Brain microvascular endothelial cell (primary cell): ENCODE data around the gene FKBP1A.

Experiments
- DNase-seq: peaks from one replicate; pipeline ENCODE4 v3.0.0-alpha.2; 2020
- H3K27ac ChIP-seq: fragments of 250-450 bp; sonication (Bioruptor Pico); 2 replicates; pipeline ENCODE4 v1.5.1; 2020; ENCODE audit warnings: mild to moderate bottlenecking, moderate library complexity
- H3K27me3 ChIP-seq: fragments of 250-450 bp; sonication (Bioruptor Pico); replicated peaks from 2 replicates; pipeline ENCODE4 v1.5.1; 2020; ENCODE audit warnings: mild to moderate bottlenecking
- H3K36me3 ChIP-seq: fragments of 250-450 bp; sonication (Bioruptor Pico); replicated peaks from 2 replicates; pipeline ENCODE4 v1.5.1; 2020; ENCODE audit warnings: mild to moderate bottlenecking
- H3K4me3 ChIP-seq: 2 replicates; pipeline ENCODE4 v1.5.1; 2011; ENCODE audit warnings: low read depth, mild to moderate bottlenecking, control low read depth, low read length, moderate library complexity
- CTCF ChIP-seq: IDR thresholded peaks from 2 replicates; pipeline ENCODE4 v1.5.1; 2011; ENCODE audit warnings: low read depth, mild to moderate bottlenecking, moderate library complexity, low read length, control low read depth, inconsistent platforms; ENCODE audit errors: missing control alignments
- in situ Hi-C: cut with HindIII; loops from 2 replicates; pipeline ENCODE4 v1.10.0; 2017; ENCODE audit warnings: low sequenced_read_pairs, low pct_ligation_motif_present

FKBP1A gene

DNA sequence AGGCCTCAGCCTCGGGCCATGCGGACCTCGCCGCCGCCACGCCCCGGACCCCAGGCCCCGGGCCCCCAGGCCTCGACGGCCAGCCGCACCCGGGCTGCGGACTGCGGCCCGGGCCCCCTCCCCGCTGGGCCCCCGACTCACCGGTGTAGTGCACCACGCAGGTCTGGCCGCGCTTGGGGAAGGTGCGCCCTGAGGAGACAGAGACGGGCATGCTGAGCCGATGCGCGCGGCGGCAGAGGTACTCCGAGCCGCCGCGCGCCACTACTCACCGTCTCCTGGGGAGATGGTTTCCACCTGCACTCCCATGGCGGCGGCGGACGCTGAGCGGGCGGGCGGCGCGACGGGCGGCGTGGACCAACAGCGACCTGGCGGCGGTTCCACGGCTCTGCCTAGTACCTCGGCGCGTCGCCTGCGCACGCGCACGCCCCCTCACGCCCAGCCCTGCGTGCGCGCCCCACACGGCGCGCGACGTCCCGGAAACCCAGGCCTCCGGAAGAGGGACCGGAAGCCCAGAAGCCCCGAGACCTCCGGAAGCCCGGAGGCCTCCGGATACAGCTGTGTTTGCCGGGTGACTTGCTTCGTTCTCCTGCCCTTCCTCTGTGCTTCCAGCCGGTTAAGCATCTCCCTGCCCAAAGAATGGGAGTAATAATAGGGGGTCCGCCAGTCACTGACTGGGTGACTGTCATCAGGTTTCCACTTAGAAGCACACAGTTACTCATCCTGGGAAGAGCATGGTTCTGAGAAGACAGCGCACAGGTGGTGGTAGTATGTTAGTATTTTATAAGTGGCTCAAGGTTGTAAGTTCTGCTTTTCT, at the start of gene FKBP1A:
FKBP1A (minus strand) TSS at position 362 of the 814 bp plus-strand sequence; CDS start at position 306, 56 bp downstream.
- peaks cover 3% of the 10 kb centered on the region for H3K36me3 ChIP-seq
- H3K27me3 ChIP-seq = no peaks in the 10 kb centered on the region
- peak within 1 kb of the TSS; percentile 50 for H3K27ac ChIP-seq
- TF ChIP-seq CTCF = no peak
- peak within 1 kb of the TSS; percentile 82 for H3K4me3 ChIP-seq
- DNase-seq = peak; percentile 69
- in situ Hi-C loops = no loop called here

- H3K36me3 ChIP-seq = peaks cover 52% of the 10 kb centered on the region
- no peak for TF ChIP-seq CTCF
- H3K4me3 ChIP-seq = no peak overlapping the region
- H3K27ac ChIP-seq = no peak overlapping the region
- in situ Hi-C loops = loop anchor here (25.0 kb wide), 1 partner anchor 130 kb away; no protein-coding TSS in a partner anchor
- DNase-seq = no peak
- no peaks in the 10 kb centered on the region for H3K27me3 ChIP-seq
Measured at GRCh38 chr20:1442304-1442703, 49.5 kb upstream of the FKBP1A start.

DNA sequence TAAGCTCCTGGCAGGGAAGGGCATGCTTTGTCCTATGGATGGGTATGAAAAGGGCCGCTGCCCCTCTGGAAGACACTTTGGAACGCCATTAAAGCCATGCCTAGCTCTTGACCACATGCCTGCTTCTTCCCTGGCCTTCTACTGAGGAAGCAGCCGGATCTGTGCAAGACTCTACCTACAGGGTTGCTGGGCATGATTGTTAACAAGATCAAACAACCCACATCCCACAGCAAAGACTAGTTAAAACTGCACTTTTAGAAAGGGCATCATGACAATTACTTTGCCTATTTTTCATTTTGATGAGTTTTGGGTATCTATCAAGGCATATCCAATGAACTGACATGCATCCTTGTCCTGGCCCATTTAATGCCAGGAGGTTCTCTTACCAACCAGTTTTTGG, 48.3 kb upstream of the FKBP1A start:
- Histone ChIP-seq H3K27ac (no peak overlapping the region), H3K36me3 (peaks cover 43% of the 10 kb centered on the region), H3K27me3 (no peaks in the 10 kb centered on the region), H3K4me3 (no peak overlapping the region)
- TF ChIP-seq CTCF = no peak
- in situ Hi-C loops = loop anchor here (25.0 kb wide), 1 partner anchor 129 kb away; no protein-coding TSS in a partner anchor
- no peak for DNase-seq

DNA sequence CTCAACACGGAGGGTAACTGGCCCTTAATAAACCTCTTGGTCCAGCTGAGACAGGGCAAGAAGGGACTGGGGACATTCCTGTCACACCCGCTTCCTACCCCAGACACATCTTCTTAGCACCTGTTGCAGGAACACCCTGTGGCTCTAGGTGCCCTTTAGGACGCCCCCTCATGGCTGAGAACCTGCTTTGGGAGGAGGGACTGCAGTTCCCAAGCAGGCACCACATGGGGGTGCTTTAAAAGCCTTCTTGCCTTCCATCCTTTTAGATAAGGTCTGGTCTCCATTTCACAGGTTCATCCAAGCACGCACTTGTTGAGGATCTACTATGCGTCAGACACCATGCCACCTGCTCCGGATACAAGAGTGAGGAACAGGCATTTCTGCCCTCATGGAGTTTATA, 47.2 kb upstream of the FKBP1A start:
- H3K27ac ChIP-seq = no peak overlapping the region
- in situ Hi-C loops = loop anchor here (25.0 kb wide), 1 partner anchor 128 kb away; no protein-coding TSS in a partner anchor
- no peak overlapping the region for H3K4me3 ChIP-seq
- DNase-seq = no peak
- peaks cover 32% of the 10 kb centered on the region for H3K36me3 ChIP-seq
- TF ChIP-seq CTCF = peak; percentile 69
- H3K27me3 ChIP-seq = no peaks in the 10 kb centered on the region

- H3K36me3 ChIP-seq = peaks cover 17% of the 10 kb centered on the region
- DNase-seq = no peak
- no peak for TF ChIP-seq CTCF
- H3K4me3 ChIP-seq = no peak overlapping the region
- no peaks in the 10 kb centered on the region for H3K27me3 ChIP-seq
- in situ Hi-C loops = loop anchor here (25.0 kb wide), 1 partner anchor 126 kb away; no protein-coding TSS in a partner anchor
- H3K27ac ChIP-seq = no peak overlapping the region
Measured at GRCh38 chr20:1438361-1438760, 45.5 kb upstream of the FKBP1A start.
